Aorta (tissue), 5 donors: ENCODE measurements around the gene CILP2. TPM values are rescaled to one million over a fixed set of nuclear protein-coding genes. Genes with fewer than 3 reads are reported as not detected.
A peak's percentile ranks its signal among the peaks of the same experiment; 100 is the strongest.

Source experiments
- ATAC-seq: fragments of 200-7000 bp; cut with Tn5 transposase; one replicate; pipeline ENCODE4 v1.9.1; 2022; ENCODE audit warnings: moderate library complexity; ENCODE audit not compliant: low FRiP score
- DNase-seq, 2 donors: peaks; one replicate each; pipeline ENCODE4 v3.0.0-alpha.2; 2020
- H3K27ac ChIP-seq, 2 donors: one replicate each; pipeline ENCODE4 v1.5.1; 2013; ENCODE audit warnings: low read length in 2 of 2, mild to moderate bottlenecking in 2 of 2, moderate library complexity in 2 of 2, control low read depth in 1 of 2, inconsistent platforms in 1 of 2, low read depth in 1 of 2
- H3K27me3 ChIP-seq, 2 donors: one replicate each; pipeline ENCODE4 v1.6.1; 2013; ENCODE audit warnings: control low read depth in 1 of 2, low read length in 1 of 2, mild to moderate bottlenecking in 1 of 2, moderate library complexity in 1 of 2; ENCODE audit not compliant: insufficient read depth in 2 of 2, control insufficient read depth in 1 of 2
- H3K36me3 ChIP-seq, 2 donors: one replicate each; pipeline ENCODE4 v1.6.1; 2013; ENCODE audit warnings: control low read depth in 1 of 2, low read length in 1 of 2, mild to moderate bottlenecking in 1 of 2; ENCODE audit not compliant: insufficient read depth in 2 of 2, control insufficient read depth in 1 of 2
- H3K4me1 ChIP-seq, 2 donors: one replicate each; pipeline ENCODE4 v1.6.1; 2013; ENCODE audit warnings: low read length in 2 of 2, control low read depth in 1 of 2, mild to moderate bottlenecking in 1 of 2, moderate library complexity in 1 of 2; ENCODE audit not compliant: insufficient read depth in 2 of 2, control insufficient read depth in 1 of 2
- H3K4me3 ChIP-seq, 2 donors: one replicate each; pipeline ENCODE4 v1.5.1; 2013; ENCODE audit warnings: low read length in 2 of 2, control low read depth in 1 of 2, mild to moderate bottlenecking in 1 of 2
- H3K9me3 ChIP-seq: one replicate; pipeline ENCODE4 v1.6.1; 2013; ENCODE audit warnings: mild to moderate bottlenecking, low read length; ENCODE audit not compliant: control insufficient read depth
- WGBS, 2 donors: extraction: QIAGEN DNeasy Blood & Tissue Kit; methylation state at CpG; one replicate each; pipeline ENCODE4 v1.1.7; 2013; 5-methylcytosine and 5-hydroxymethylcytosine counted together
- intact Hi-C, 2 donors: fragments of 100-400 bp; cut with DNase I; formaldehyde crosslinking; loops; one replicate each; pipeline versions ENCODE4 v1.14.2 to v1.15.0; 2022
- polyA plus RNA-seq, 2 donors: library from polyadenylated mRNA; stranded (reverse); fragments of 200-250 nt; gene quantifications; one replicate each; pipeline ENCODE4 v1.2.3, GENCODE V29; 2013
- total RNA-seq, 2 donors: library from RNA; stranded (reverse); fragmentation: NEBNext Ultra II Directional; extraction: Animal tissue kit (Norgen Biotek cat#: 25700); gene quantifications; one replicate each; pipeline ENCODE4 v1.2.1, GENCODE V29; 2021
- donor health status: healthy with polysubstance abuse.
- donor health status: Bipolar disorder and iron deficiency.
- donor health status: DM: no; HTN: no; CAD: no.
- donor health status: DM: no; HTN: no; CAD: no.
- donor health status: DM: yes; HTN: yes; CAD: no.

CILP2 gene
- total and polyA plus RNA-seq, 4 donors = 0.13 to 4.2 (median 0.36) TPM; not detected in 1

DNA sequence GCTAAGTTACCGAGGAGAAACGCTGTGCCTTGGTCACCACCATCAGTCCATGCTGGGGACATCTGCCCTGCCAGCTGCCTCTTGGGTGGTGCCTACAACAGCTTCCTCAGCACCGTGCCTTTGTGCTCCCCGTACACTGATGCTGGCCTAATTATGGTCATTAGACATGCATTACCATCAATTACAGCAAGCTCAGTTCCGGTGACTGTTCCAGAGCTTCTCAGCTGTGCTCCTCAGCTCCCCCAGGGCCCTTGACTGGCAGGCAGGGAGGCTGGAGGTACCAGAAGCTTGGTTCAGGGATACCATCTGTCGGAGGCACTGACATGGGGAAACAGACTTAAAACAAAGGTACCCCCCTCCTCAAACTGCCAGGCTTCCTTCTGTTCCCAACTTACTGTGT lies 40.2 kb downstream of the CILP2 start:
- 84% methylated on average over 6 of the region's 6 CpGs for WGBS, 2 donors
- intact Hi-C loops = no loop called here
- ATAC-seq = no peak

GRCh38 chr19:19579533-19580361 lies 41.7 kb downstream of the CILP2 start:
- Histone ChIP-seq H3K36me3 (no peaks in the 10 kb centered on the region), H3K4me3 (no peak overlapping the region), H3K27me3 (no peaks in the 10 kb centered on the region), H3K9me3 (no peaks in the 10 kb centered on the region), H3K4me1 (no peaks in the 10 kb centered on the region), H3K27ac (no peak overlapping the region)
- no peak for DNase-seq
- intact Hi-C loops = no loop called here
- WGBS, 2 donors = 87 to 89% methylated on average over 25 of the region's 25 CpGs
- no peak for ATAC-seq

More for the DNA sequence above, 40.2 kb downstream of the CILP2 start:
- Histone ChIP-seq H3K27ac (no peak overlapping the region), H3K27me3 (no peaks in the 10 kb centered on the region), H3K36me3 (no peaks in the 10 kb centered on the region), H3K9me3 (no peaks in the 10 kb centered on the region), H3K4me1 (no peaks in the 10 kb centered on the region), H3K4me3 (no peak overlapping the region)
- no peak for DNase-seq

- ATAC-seq = no peak
- H3K9me3 ChIP-seq = no peaks in the 10 kb centered on the region
- no peak overlapping the region for H3K27ac ChIP-seq
- no peaks in the 10 kb centered on the region for H3K36me3 ChIP-seq
- intact Hi-C loops = no loop called here
- WGBS, 2 donors = 89 to 95% methylated on average over 4 of the region's 4 CpGs
- H3K4me1 ChIP-seq = no peaks in the 10 kb centered on the region
- no peak overlapping the region for H3K4me3 ChIP-seq
- no peak for DNase-seq
- H3K27me3 ChIP-seq = no peaks in the 10 kb centered on the region
Observed at GRCh38 chr19:19580418-19580817, 42.4 kb downstream of the CILP2 start.

DNA sequence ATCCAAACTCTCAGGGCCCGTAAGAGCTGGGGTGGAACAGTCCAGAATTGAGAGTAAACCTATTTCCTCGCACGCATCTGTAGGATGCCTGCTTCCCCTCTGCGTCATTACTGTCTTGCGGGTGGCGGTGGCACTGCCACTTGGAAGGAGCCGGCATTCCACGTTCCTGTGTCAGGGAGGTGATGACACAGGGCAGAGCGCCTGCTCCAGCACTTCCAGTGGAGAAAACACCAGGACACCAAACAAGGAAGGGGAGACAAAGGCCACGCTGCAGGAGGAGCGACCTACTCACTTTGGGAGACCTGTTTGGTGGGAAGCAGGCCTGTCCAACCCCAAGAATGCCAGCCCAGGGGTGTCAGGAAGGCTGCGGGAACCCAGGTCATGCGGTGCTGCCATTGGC lies 43.3 kb downstream of the CILP2 start:
- Histone ChIP-seq H3K36me3 (no peaks in the 10 kb centered on the region), H3K4me3 (no peak overlapping the region), H3K9me3 (no peaks in the 10 kb centered on the region), H3K27ac (no peak overlapping the region), H3K4me1 (no peaks in the 10 kb centered on the region), H3K27me3 (no peaks in the 10 kb centered on the region)
- no peak for DNase-seq
- intact Hi-C loops = no loop called here
- WGBS, 2 donors = 96% methylated on average over 13 of the region's 13 CpGs
- ATAC-seq = no peak

DNA sequence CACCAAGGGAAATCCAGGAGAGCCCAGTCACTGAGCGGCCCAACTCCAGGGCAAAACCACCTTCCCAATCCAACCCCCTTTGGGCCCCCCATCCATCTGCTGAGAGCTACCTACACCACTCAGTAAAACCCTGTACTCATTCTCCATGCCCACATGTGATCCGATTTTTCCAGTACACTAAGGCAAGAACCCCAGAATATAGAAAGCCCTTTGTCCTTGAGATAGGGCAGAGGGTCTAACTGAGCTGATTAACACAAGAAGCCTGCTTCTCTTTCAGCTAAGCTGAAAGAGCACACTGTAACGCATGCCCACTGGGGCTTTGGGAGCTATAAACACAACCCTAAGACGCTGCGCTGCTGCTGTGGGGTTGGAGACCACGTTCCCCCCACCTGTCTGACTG lies 44.4 kb downstream of the CILP2 start:
- no peaks in the 10 kb centered on the region for H3K4me1 ChIP-seq
- WGBS, 2 donors = 91 to 93% methylated on average over 6 of the region's 6 CpGs
- ATAC-seq = no peak

DNA sequence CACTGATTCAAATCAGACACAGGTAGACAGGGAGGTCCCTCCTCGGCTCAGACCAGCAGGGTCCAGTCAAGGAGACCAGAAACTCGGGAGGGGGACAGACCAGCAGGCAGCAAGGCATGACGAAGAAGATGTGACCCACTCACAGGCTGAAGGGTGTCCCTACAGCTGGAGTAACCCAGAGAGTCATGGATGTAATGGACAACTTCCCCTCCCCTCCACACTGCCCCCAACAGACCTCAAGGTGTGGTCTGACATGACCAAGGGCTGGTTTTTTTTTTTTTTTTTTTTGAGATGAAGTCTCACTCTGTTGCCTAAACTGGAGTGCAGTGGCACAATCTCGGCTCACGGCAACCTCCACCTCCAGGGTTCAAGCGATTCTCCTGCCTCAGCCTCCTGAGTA lies 46.3 kb downstream of the CILP2 start:
- Histone ChIP-seq H3K27me3 (no peaks in the 10 kb centered on the region), H3K4me1 (no peaks in the 10 kb centered on the region), H3K36me3 (no peaks in the 10 kb centered on the region), H3K4me3 (no peak overlapping the region), H3K9me3 (no peaks in the 10 kb centered on the region), H3K27ac (no peak overlapping the region)
- no peak for DNase-seq
- no peak for ATAC-seq
- intact Hi-C loops = no loop called here
- 91 to 93% methylated on average over 6 of the region's 6 CpGs for WGBS, 2 donors

More for the DNA sequence above, 44.4 kb downstream of the CILP2 start:
- H3K9me3 ChIP-seq = no peaks in the 10 kb centered on the region
- no peak overlapping the region for H3K27ac ChIP-seq
- intact Hi-C loops = no loop called here
- H3K36me3 ChIP-seq = no peaks in the 10 kb centered on the region
- no peaks in the 10 kb centered on the region for H3K27me3 ChIP-seq
- H3K4me3 ChIP-seq = no peak overlapping the region
- DNase-seq = no peak

GRCh38 chr19:19587771-19588170 lies 49.7 kb downstream of the CILP2 start:
- no peak for ATAC-seq
- no peaks in the 10 kb centered on the region for H3K4me1 ChIP-seq
- no peak overlapping the region for H3K4me3 ChIP-seq
- H3K27me3 ChIP-seq = no peaks in the 10 kb centered on the region
- intact Hi-C loops = no loop called here
- H3K36me3 ChIP-seq = no peaks in the 10 kb centered on the region
- no peak overlapping the region for H3K27ac ChIP-seq
- no peak for DNase-seq
- 95 to 96% methylated on average over 5 of the region's 5 CpGs for WGBS, 2 donors
- no peaks in the 10 kb centered on the region for H3K9me3 ChIP-seq

DNA sequence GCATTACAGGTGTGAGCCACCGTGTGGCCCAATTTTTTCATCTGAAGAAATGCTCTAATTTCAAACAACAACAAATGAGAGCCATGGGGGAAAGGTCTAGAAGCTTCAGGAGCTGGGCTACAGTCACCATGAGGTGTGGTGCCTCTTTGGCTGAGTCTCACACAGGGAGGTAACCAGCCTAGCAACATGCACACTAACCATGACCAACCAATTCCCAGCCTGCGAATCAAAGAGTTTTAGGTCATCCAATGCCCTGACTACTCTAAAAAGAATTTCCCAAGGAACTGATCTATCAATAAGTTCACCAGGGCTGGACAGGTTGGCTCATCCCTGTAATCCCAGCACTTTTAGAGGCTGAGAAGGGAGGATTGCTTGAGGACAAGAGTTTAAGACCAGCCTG lies 50.5 kb downstream of the CILP2 start:
- no peaks in the 10 kb centered on the region for H3K36me3 ChIP-seq
- DNase-seq (no peak), ATAC-seq (no peak)
- intact Hi-C loops = no loop called here
- no peaks in the 10 kb centered on the region for H3K4me1 ChIP-seq
- H3K27me3 ChIP-seq = no peaks in the 10 kb centered on the region
- H3K9me3 ChIP-seq = no peaks in the 10 kb centered on the region
- no peak overlapping the region for H3K4me3 ChIP-seq
- 86 to 90% methylated on average over 2 of the region's 2 CpGs for WGBS, 2 donors
- no peak overlapping the region for H3K27ac ChIP-seq

GRCh38 chr19:19591133-19591825 lies 53.2 kb downstream of the CILP2 start:
- Histone ChIP-seq H3K4me3 (no peak overlapping the region), H3K9me3 (no peaks in the 10 kb centered on the region), H3K36me3 (no peaks in the 10 kb centered on the region), H3K27me3 (no peaks in the 10 kb centered on the region), H3K4me1 (no peaks in the 10 kb centered on the region), H3K27ac (no peak overlapping the region)
- intact Hi-C loops = no loop called here
- WGBS, 2 donors = 32 to 44% methylated on average over 13 of the region's 13 CpGs
- peak; percentile 54 for ATAC-seq
- peak in 1 of 2 donors; percentile 49 for DNase-seq
